B cell (primary cell): ENCODE data around the gene GARIN5A. TPM values are rescaled to one million over a fixed set of nuclear protein-coding genes. Genes with fewer than 3 reads are reported as not detected.

Experiments used
- ATAC-seq: fragments of 200-7000 bp; cut with Tn5 transposase; one replicate; pipeline ENCODE4 v1.10.0; 2021; ENCODE audit warnings: low read depth, mild to moderate bottlenecking, moderate number of reproducible peaks, moderate library complexity
- CTCF ChIA-PET: fragments of 350-600 bp; sonication (Branson Sonifier 250); formaldehyde crosslinking; loops from one replicate; lab custom pipeline; 2021; ENCODE audit warnings: antibody characterized with exemption, inconsistent platforms; lab: Charles Lee
- POLR2A ChIA-PET: fragments of 350-600 bp; sonication (Branson Sonifier 250); formaldehyde crosslinking; loops from one replicate; lab custom pipeline; 2021; ENCODE audit warnings: antibody characterized with exemption; lab: Charles Lee
- DNase-seq: peaks from one replicate; pipeline ENCODE4 v3.0.0; 2013
- H2AFZ ChIP-seq: 2 replicates; pipeline ENCODE4 v1.6.1; 2012; ENCODE audit warnings: mild to moderate bottlenecking, low read depth, low read length; ENCODE audit not compliant: insufficient read depth, poor library complexity, severe bottlenecking
- H3K27ac ChIP-seq, 2 donors: 1 replicate in 1 of 2; 2 replicates in 1 of 2; pipeline ENCODE4 v1.5.1; 2012 to 2013; ENCODE audit warnings: low read length in 2 of 2, mild to moderate bottlenecking in 2 of 2, moderate library complexity in 1 of 2
- H3K27me3 ChIP-seq, 4 experiments: fragments of 200-600 bp in 1 of 4; sonication (generic) in 1 of 4; replicated peaks in 1 of 4; 1 replicate in 2 of 4; 2 replicates in 2 of 4; pipeline versions ENCODE4 v1.6.1 to v1.7.0; 2013 to 2016; ENCODE audit warnings: low read length in 3 of 4, mild to moderate bottlenecking in 2 of 4, mixed read lengths in 1 of 4, moderate library complexity in 1 of 4; ENCODE audit not compliant: insufficient read depth in 4 of 4, control insufficient read depth in 3 of 4; ENCODE audit errors: control extremely low read depth in 1 of 4
- H3K36me3 ChIP-seq, 2 experiments: replicated peaks in 1 of 2; 1 replicate in 1 of 2; 2 replicates in 1 of 2; pipeline versions ENCODE4 v1.6.1 to v1.7.1; 2013; ENCODE audit warnings: low read length in 1 of 2; ENCODE audit not compliant: insufficient read depth in 2 of 2, control insufficient read depth in 1 of 2; ENCODE audit errors: control extremely low read depth in 1 of 2, extremely low read depth in 1 of 2
- H3K4me1 ChIP-seq, 2 donors: fragments of 200-600 bp in 1 of 2; sonication (generic) in 1 of 2; 1 replicate in 1 of 2; 2 replicates in 1 of 2; pipeline versions ENCODE4 v1.5.1 to v1.6.1; 2013 to 2017; ENCODE audit warnings: low read length in 2 of 2; ENCODE audit not compliant: control insufficient read depth in 2 of 2, insufficient read depth in 2 of 2
- H3K4me2 ChIP-seq: replicated peaks from 2 replicates; pipeline ENCODE3; 2012; ENCODE audit warnings: mild to moderate bottlenecking, low read depth, low read length; ENCODE audit not compliant: poor library complexity, severe bottlenecking
- H3K4me3 ChIP-seq, 5 experiments: fragments of 200-600 bp in 1 of 5; sonication (generic) in 1 of 5; 1 replicate in 3 of 5; 2 replicates in 2 of 5; pipeline versions ENCODE4 v1.5.1 to v1.7.0; 2011 to 2016; ENCODE audit warnings: low read length in 4 of 5, mild to moderate bottlenecking in 4 of 5, low read depth in 2 of 5, control low read depth in 1 of 5, moderate library complexity in 1 of 5; ENCODE audit not compliant: insufficient read depth in 1 of 5; ENCODE audit errors: control extremely low read depth in 1 of 5, extremely low read depth in 1 of 5
- H3K79me2 ChIP-seq: fragments of 200-600 bp; sonication (generic); one replicate; pipeline ENCODE4 v1.6.0; 2016; ENCODE audit warnings: low read length; ENCODE audit not compliant: control insufficient read depth, insufficient read depth
- H3K9ac ChIP-seq: fragments of 200-600 bp; sonication (generic); 2 replicates; pipeline ENCODE4 v1.6.1; 2017; ENCODE audit warnings: mild to moderate bottlenecking, low read length, moderate library complexity
- H3K9me3 ChIP-seq, 3 donors: one replicate each; pipeline versions ENCODE4 v1.6.1 to v1.7.1; 2013; ENCODE audit warnings: low read length in 2 of 3; ENCODE audit not compliant: control insufficient read depth in 2 of 3, insufficient read depth in 1 of 3; ENCODE audit errors: control extremely low read depth in 1 of 3
- H4K20me1 ChIP-seq: 2 replicates; pipeline ENCODE4 v1.6.0; 2012; ENCODE audit warnings: mild to moderate bottlenecking, low read length; ENCODE audit not compliant: insufficient read depth, control insufficient read depth, poor library complexity, severe bottlenecking
- H3K27ac Mint-ChIP-seq: one replicate; pipeline ENCODE4 v1.8.0; 2021; ENCODE audit warnings: mixed read lengths
- H3K27me3 Mint-ChIP-seq: one replicate; pipeline ENCODE4 v1.8.0; 2021; ENCODE audit warnings: mixed read lengths
- H3K4me1 Mint-ChIP-seq: one replicate; pipeline ENCODE4 v1.8.0; 2021; ENCODE audit warnings: mixed read lengths
- H3K4me3 Mint-ChIP-seq: one replicate; pipeline ENCODE4 v1.8.0; 2021; ENCODE audit warnings: mixed read lengths
- H3K9me3 Mint-ChIP-seq: one replicate; pipeline ENCODE4 v1.8.0; 2022; ENCODE audit warnings: mixed read lengths; ENCODE audit not compliant: insufficient read depth
- EZH2 ChIP-seq: IDR thresholded peaks from 2 replicates; pipeline ENCODE4 v1.6.1; 2012; ENCODE audit warnings: borderline replicate concordance, low read depth, mild to moderate bottlenecking, moderate library complexity, low read length; ENCODE audit not compliant: insufficient read depth, poor library complexity, severe bottlenecking
- WGBS: methylation state at CpG from one replicate; pipeline ENCODE4 v1.1.5; 2013; ENCODE audit warnings: missing lambda C conversion rate; ENCODE audit not compliant: insufficient coverage; 5-methylcytosine and 5-hydroxymethylcytosine counted together
- intact Hi-C: fragments of 100-400 bp; cut with micrococcal nuclease; formaldehyde crosslinking; loops from one replicate; pipeline ENCODE4 v1.10.0; 2022
- polyA plus RNA-seq: library from polyadenylated mRNA; depleted of rRNA; stranded (reverse); fragments of >200 nt; gene quantifications from 2 replicates; pipeline ENCODE4 v1.2.3, GENCODE V29; 2012
- total RNA-seq, 2 donors: library from RNA; stranded (reverse); fragments of 120-200 nt in 1 of 2; gene quantifications; 1 replicate in 1 of 2; 2 replicates in 1 of 2; pipeline versions ENCODE4 v1.2.3 to v1.2.4, GENCODE V29; 2013 to 2022
- TF ChIP-seq, protein P1 (sequence below): fragments of 200-600 bp; IDR thresholded peaks from one replicate; pipeline ENCODE4 v1.8.0; 2022; ENCODE audit warnings: antibody characterized with exemption, mild to moderate bottlenecking

Gene GARIN5A
- total and polyA plus RNA-seq, 2 donors (not counting 1 experiment from before 2014, with no cell fraction given), result 0.22 to 0.34 TPM

DNA sequence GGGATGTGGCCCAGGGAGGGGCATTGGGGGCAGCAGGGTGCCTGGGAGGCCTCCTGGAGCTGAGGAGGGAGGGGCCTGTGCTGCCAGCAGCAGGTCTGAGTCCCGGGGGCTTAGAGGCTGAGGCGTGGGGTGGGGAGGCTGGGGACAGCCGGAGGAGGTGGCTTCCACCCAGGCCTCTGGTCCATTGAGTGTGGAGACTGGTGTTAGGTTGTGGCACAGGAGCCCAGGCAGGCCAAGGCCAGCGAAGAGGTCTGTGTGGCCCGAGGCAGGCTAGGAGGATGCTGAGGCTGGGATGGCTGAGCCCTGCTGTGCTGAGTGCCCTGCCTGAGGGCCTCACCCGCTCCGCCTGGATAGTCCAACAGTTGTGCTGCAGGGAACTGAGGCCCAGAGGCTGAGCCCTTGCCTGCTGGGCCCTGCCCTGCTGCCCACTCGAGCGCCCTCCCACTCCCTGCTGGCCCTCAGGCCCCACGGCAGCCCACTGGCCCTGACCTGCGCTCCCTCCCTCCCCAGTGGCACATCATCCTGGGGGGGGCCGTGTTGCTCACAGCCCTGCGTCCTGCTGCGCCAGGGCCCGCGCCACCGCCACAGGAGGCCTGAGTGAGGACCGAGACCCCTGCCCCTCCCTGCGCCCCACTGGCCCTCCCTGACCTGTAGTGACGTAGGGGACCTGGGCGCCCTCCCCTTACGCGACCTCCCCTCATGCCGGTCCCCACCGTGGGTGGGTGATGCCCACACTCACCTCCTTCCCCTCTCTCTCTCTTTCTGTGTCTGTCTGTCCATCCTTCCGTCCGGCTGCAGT is 4.9 kb upstream of the GARIN5A start:
- H3K27me3 ChIP-seq, result no peaks in the 10 kb centered on the region
- no peak overlapping the region for H3K4me2 ChIP-seq
- ChIA-PET CTCF (no interaction called here), POLR2A (no interaction called here)
- H3K4me3 Mint-ChIP-seq, result no peak overlapping the region
- H3K27ac Mint-ChIP-seq, result no peak overlapping the region
- no peak overlapping the region for H3K27ac ChIP-seq
- peaks cover 14 to 17% of the 10 kb centered on the region in 2 donors for H3K4me1 ChIP-seq
- H3K4me3 ChIP-seq, result no peak overlapping the region
- H2AFZ ChIP-seq, result no peak overlapping the region
- TF ChIP-seq, protein P1, sequence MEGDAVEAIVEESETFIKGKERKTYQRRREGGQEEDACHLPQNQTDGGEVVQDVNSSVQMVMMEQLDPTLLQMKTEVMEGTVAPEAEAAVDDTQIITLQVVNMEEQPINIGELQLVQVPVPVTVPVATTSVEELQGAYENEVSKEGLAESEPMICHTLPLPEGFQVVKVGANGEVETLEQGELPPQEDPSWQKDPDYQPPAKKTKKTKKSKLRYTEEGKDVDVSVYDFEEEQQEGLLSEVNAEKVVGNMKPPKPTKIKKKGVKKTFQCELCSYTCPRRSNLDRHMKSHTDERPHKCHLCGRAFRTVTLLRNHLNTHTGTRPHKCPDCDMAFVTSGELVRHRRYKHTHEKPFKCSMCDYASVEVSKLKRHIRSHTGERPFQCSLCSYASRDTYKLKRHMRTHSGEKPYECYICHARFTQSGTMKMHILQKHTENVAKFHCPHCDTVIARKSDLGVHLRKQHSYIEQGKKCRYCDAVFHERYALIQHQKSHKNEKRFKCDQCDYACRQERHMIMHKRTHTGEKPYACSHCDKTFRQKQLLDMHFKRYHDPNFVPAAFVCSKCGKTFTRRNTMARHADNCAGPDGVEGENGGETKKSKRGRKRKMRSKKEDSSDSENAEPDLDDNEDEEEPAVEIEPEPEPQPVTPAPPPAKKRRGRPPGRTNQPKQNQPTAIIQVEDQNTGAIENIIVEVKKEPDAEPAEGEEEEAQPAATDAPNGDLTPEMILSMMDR, result no peak
- TF ChIP-seq EZH2, result no peak
- peaks cover 45% of the 10 kb centered on the region for H3K79me2 ChIP-seq
- ATAC-seq (no peak), DNase-seq (no peak)
- WGBS, result 96% methylated on average over 21 of the region's 27 CpGs
- H3K9me3 ChIP-seq, result no peaks in the 10 kb centered on the region
- H3K27me3 Mint-ChIP-seq, result no peaks in the 10 kb centered on the region
- H3K9me3 Mint-ChIP-seq, result no peaks in the 10 kb centered on the region
- H3K4me1 Mint-ChIP-seq, result peaks cover 21% of the 10 kb centered on the region
- H3K36me3 ChIP-seq, result peaks cover 0 to 53% of the 10 kb centered on the region in 2 experiments
- no peak overlapping the region for H3K9ac ChIP-seq
- peaks cover 55% of the 10 kb centered on the region for H4K20me1 ChIP-seq
- intact Hi-C loops, result no loop called here
